ENCODE data around the gene AIRE. TPM values are rescaled to one million over a fixed set of nuclear protein-coding genes. Genes with fewer than 3 reads are reported as not detected.
"Not testable (repeated sequence)": the region's sequence is repeated elsewhere in the genome, so short reads cannot be mapped to it uniquely, and the experiment has no call there.

Gene AIRE
- polyA plus RNA-seq, 1 donor = 0.42 TPM

DNA sequence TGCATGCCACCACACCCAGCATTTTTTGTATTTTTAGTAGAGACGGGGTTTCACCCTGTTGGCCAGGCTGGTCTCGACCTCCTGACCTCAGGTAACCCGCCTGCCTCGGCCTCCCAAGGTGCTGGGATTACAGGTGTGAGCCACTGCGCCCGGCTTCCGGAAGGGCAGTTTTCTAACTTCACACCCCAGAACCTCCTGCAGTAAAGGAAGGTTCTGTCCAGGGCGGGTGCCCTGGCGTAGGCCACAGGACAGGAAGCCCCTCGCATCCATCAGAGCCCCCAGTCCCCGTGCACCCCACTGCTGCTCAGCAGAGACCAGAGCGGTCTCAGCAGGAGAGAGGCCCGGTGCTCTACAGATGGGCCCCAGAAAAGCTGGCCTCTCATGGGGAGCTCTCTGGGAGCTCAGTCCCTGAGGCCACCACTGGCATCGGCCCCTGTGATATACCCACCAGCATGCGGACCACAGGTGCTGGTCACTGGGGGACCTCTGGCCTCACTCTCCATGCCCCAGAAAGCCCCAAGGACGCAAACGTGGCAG lies 19.9 kb upstream of the AIRE start:
- DNase-seq = no peak

DNA sequence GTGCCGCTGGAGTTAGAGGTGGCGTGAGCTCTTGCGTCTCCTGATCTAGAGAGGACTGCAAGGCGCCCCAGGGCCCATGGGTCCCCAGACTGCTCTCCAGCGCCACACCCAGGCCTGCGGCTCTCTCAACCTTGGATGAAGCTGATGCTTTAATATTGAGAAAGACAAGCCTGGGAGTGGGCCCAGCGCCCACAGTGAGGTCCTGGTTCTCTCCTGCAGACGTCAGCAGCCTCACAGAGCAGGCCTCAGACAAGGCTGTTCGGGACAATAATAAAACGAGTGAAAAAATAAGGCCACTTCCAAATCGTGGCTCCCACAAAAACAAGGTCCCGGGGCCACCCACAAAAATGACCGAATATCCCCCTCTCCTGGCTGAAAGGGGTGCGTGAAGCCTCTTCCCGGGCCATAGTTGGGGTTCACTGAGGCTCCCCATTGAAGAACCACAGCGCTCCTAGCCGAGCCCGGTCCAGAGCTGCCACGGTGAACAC lies 18.0 kb upstream of the AIRE start:
- no peak for DNase-seq

DNA sequence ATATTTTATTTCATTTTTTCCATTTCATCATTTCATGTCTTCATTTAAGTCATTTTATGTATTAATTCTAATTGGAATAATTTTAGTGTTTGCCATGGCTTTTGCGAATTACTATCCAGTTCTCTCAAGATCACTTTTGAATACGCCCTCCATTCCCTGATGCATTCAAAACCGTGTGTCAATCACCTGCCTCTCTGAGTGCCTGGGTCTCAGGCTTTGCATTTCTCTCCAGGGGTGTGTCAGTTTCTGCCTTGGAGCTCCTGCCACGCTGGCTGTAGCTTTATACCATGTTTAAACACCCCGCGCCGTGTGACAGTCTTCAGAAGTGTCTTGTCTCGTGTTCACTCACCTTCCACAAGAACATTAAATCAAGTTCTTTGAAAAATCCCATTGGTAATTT lies 16.6 kb upstream of the AIRE start:
- DNase-seq = no peak

DNA sequence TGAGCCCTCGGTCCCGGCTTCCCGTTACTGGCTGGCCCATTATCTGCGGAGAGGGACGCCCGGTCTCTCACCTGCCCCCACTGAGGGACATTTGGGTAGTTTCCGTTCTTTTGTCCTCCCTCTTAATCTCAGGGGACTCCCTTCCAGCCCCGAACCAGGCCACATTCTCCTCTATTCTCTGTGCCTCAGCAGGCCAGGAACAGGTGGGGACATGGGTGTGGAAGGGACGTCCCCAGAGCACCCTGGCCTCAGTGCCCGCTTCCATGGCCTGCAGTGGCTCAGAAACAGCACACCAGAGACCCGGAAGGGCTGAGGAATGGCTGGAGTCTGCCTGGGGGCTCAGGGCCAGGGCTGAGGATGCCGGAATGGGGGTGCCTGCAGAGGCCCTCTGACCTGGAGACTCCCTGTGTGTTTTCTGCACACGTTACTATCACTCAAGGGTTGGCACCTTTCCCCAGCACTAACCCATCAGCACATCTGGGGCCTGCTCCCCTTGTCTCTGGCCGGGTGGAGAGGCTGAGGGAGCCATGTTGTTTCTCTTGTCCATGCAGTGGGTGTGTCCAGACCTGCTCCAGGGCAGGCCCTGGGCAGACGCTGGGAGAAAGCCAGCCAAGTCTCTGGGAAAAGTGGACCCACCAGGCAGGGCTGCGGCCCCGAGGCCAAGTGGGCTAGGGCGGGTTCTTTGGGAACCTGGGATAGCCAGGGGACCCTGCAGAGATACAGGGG lies 14.0 kb upstream of the AIRE start:
- no peak for DNase-seq

DNA sequence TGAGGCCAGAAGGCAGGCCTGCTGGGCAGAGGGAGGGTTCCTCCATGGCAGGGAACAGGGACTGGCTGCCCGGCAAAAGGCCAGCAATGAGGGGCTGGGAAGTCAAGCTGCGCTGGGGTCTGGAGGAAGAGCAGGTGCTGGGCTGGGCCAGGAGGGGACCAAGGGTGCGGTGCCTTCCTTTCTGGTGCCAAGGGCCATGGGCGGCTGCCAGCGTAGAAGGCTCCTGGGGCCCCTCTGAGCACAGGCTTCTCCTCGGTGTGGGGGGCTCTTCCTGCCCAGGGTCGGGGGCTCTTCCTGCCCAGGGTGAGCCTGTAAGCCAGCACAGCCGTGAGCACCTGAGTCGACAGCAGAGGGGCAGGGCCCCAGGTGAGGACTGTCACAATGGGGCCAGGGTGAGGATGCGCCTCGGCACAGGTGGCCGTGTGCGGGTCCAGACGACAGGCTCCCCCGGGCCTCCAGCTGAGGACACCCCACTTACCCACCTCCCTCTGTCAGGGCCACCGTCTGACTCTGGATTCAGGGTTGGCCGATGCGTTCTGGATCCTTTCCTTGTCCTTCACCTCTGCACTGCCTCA lies 13.3 kb upstream of the AIRE start:
- no peak for DNase-seq

DNA sequence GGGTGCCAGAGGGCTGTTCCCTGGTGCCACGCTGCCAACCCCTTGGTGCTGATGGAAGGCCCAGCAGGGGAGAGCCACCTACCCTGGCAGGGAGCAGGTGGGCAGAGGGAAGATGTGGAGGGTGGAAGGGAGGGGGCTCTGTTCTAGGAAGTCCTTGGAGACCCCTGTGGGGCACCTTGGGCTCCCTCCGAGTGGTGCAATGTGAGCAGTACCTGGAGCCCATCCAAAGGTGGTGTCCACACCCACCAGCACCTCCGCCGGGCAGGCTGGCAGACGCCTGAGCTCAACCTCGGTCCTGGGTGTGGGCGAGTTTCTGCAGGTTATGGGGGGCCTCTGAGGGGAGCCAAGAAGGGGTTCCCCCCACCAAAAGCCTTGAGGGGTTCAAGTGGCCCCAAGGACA lies 12.6 kb upstream of the AIRE start:
- no peak for DNase-seq

DNA sequence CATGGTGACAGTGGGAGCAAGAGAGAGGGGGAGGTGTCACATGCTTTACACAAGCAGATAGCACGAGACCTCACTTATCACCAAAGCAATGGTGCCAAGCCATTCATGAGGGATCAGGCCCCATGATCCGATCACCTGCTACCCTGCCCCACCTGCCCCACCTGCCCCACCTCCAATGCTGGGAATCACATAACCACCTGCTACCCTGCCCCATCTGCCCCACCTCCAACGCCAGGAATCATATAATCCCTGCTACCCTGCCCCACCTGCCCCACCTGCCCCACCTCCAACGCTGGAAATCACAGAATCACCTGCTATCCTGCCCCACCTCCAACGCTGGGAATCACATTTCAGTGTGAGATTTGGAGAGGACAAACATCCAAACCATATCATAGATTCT lies 10.6 kb upstream of the AIRE start:
- DNase-seq = no peak

DNA sequence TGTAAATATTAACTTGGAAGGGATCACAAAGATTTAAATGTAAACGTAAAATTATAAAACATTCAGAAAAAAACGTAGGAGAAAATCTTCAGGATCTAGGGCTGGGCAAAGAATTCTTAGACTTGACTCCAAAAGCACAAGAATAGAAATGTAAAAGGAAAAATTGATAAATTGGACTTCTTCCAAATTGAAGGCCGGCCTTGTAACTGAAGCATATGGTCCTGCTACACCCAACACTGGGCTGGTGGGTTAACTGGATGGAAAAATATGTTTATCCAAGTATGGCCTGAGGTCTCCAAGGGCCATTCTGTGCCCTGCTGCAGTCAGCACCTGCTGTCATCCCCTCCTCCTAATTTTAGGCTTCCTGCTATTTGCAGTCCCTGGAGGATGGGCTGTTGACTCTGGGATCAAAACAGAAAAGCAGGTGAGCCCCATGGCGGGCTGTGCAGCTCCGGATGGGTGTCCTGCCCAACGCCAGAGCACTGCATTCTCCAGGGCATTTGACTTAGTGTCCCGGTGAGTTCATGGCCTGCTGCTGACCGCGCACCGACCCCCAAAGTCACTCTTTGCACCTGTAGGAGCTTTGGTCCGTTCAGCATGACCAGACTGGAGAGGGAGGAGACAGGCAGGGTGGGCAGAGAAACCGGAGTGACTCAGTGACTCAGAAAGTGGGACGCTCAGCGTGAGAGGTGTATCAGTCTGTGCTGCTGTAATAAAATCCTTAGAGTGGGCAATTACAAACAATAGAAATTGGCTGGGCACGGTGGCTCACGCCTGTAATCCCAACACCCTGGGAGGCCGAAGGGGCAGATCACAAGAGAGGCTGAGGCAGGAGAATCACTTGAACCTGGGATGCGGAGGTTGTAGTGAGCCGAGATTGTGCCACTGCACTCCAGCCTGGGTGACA lies 6.1 kb upstream of the AIRE start:
- no peak for DNase-seq

DNA sequence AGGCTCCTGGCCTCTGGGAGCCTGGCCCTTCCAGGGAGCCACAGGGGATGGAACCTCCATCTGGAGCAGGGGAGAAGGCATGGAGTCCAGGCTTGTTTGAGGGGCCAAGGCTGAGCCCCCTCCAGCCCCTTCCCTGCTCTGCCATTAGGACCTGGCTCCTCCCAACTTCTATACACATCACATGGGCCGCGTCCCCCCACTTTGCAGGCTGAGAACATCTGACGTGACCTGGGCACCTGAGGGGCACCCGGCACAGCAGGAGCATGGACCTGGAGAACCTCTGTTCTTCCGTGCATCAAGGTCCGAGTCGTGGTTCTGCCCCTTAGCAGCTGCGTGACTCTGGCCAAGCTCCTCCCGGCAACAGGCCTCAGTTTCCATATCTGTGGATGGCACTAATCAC lies 3.9 kb upstream of the AIRE start:
- no peak for DNase-seq

DNA sequence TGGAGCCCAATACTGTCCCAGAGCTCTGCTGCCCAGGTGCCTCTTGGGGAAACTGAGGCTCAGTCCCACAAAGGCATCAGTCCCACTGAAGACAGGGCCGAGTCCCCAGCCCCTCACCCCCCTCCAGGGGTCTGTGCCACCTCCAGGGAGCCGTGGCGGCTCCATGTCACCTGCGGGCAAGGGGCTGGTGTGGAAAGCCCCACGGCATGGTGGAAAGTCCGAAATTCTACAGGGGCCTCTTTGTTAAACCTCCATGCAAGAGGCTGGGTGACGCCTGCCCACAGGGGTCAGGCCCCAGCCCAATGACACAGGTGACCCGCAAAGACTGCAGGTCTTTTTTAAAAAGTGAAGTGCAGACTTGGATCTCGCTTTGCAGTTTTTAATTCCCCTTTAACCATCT lies 3.3 kb upstream of the AIRE start:
- DNase-seq = no peak

DNA sequence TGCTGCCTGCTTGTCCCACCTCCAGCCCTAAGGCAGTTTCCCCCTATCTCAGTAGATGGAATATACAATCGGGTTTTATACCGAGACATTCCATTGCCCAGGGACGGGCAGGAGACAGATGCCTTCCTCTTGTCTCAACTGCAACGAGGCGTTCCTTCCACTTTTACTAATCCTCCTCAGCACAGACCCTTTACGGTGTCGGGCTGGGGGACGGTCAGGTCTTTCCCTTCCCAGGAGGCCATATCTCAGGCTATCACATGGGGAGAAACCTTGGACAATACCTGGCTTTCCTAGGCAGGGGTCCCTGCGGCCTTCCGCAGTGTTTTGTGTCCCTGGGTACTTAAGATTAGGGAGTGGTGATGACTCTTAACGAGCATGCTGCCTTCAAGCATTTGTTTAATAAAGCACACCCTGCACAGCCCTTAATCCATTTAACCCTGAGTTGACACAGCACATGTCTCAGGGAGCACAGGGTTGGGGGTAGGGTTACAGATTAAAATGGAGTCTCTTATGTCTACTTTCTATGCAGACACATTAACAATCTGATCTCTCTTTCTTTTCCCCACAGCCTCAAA lies 2.4 kb upstream of the AIRE start:
- DNase-seq = not testable (repeated sequence)

DNA sequence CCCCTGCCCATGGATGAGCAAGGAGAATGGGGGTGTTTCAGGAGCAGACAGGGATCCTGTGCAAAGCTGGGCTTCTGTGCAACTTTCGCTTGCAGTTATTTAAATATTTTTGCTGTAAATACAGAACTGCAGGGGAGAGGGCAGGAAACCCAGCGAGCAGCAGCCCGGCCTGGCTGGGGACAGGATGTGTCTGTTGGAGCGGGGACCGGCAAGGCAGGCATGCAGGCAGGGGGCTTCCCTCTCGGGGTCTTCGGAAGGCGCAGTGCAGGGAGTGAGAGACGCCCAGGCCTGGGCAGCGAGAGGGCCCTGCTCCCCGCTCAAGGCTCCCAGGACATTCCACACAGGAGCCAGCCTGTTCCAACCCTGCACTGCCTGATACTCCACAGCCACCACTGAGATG lies 1.7 kb upstream of the AIRE start:
- no peak for DNase-seq

DNA sequence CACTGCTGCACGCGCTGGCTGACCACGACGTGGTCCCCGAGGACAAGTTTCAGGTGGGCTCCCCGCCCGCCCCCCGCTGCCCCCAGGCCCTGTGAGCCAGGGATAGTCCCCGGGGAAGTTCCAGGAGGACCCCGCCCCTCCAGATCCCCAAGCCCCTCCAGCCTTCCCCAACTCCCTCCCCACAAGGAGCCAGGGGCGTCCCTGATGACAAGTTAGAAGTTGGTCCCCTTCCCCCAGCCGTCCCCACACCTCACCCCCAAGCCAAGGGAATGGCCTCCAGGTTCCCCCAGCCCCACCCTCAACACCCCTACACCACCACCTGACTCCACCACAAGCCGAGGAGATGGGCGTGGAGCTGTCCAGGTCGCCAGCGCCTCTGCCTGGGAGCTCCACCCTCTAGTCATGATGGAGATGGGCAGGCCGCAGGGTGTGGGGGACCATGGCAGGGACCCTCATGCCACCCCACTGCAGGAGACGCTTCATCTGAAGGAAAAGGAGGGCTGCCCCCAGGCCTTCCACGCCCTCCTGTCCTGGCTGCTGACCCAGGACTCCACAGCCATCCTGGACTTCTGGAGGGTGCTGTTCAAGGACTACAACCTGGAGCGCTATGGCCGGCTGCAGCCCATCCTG lies 525 bp downstream of the AIRE start:
- DNase-seq = no peak

DNA sequence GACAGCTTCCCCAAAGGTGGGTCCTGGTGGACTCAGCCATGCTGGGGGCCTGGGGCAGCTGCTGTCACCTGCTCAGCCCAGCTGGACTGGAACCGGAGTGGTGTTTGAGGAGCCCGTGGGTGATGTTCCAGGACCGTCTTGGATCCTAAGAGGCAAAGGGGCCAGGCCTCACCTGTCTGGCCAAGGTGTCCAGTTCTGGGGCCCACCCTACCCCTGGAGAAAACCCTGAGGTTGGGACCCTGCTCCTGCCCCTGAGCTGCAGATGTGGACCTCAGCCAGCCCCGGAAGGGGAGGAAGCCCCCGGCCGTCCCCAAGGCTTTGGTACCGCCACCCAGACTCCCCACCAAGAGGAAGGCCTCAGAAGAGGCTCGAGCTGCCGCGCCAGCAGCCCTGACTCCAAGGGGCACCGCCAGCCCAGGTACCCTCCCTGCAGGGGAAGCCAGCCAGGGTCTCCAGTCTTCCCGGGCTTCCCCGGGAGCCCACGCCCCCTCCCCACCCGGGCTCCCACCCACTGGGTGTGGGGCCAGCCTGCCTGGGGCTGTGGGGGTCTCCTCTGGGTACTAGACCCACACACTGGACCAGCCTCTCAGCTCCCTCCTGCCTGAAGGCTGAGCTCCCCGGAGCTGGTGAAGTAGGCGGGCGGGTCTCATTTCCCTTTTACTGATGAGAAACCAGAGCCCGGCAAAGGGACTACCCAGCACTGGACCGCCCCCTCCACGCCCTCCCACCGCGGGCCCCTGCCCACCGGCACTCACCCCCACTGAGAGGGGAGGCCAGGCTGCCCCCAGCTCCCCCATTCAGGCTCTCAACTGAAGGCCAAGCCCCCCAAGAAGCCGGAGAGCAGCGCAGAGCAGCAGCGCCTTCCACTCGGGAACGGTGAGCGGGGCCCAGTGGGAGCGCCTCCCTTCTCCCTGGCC lies 1.3 kb downstream of the AIRE start:
- no peak for DNase-seq

DNA sequence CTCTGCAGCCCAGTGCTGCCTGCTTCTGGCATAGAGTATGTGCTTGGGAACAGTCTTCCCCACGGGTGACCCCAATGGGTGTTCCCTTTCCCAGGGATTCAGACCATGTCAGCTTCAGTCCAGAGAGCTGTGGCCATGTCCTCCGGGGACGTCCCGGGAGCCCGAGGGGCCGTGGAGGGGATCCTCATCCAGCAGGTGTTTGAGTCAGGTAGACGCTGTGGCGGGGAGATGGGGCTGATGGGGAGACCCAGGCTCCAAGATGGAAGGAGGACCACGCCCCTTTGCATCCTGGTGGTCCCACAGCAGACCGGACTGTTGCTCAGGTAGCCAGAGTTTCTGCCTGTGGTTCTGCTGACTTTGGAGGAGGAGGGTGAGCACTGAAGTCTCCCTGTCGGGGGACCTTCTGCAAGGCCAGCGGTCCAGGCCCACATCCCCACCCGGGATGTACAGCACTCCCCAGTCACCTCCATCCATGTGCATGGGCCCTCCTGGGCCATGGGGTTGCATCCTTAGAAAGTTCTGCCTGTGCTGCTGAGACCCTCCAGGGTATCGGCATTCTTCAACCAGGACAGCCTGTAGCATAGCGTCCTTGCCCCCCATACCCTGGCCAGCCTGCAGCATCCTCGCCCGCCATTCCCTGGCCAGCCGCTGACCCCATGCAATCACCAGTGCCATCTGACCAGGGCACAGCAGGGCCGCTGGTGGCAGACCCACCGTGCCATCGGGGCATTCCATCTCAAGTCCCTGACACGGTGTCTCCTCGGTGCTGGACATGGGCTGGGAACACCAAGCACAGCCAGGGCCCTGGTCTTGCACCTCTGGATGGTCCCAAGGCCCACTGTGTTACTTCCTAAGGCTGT lies 2.8 kb downstream of the AIRE start:
- no peak for DNase-seq

DNA sequence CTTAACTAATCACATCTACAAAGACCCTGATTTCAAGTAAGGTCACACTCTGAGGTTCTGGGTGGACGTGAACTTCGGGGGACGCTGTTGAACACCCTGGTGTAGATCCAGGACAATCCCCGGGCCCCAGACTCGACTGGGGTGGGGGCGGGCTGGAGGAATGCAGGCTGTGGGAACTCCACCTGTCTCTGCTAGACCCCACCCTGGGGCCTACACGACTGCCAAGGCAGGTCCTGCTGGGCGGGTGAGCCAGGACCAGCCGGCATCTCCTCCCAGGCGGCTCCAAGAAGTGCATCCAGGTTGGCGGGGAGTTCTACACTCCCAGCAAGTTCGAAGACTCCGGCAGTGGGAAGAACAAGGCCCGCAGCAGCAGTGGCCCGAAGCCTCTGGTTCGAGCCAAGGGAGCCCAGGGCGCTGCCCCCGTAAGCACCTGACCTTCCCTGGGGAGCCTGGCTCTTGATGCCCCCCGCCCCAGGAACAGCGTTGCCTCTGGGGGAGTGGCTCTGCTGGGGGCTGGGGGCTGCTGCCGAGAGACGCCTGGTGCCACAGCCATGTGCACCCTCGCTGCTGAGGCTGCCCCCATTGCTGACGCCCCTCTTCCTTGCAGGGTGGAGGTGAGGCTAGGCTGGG lies 3.8 kb downstream of the AIRE start:
- no peak for DNase-seq

DNA sequence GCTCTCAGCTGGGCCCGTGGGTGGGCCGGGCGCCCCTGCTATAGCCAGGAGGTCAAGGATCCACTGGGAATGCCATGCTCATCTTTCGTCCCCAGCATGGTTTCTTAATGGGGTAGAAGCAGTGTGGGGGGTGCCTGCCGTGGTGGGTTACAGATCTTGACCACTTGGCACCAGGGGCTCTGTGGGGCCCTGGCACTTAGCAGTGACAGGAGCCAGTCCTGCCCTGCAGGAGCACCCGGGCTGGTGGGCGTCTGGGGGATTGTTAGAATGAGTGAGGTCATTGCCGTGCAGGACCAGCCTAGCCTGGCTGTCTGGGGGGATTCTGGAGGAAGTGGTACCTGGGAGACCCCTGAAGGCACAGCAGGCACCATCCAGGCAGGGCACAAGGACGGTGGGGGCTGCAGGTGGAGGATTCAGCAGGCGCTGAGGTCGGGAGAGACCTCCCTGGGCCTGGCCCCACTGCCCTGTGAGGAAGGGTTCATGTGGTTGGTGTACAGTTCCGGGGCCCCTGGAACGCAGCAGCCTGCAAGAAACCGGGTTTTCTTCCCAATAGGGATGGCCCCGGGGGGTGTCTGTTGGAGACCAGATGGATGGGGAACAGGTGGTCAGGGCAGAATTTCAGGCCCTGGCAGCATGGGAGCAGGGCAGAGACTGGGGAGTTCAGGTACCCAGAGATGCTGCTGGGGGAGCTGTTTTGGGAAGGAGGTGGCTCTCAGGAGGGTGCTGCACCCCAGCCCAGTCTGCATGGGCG lies 4.8 kb downstream of the AIRE start:
- DNase-seq = no peak
